Embryonic facial prominence (tissue), 1 donor: ENCODE results near the gene GOT2.
"Not testable (repeated sequence)": the region's sequence is repeated elsewhere in the genome, so short reads cannot be mapped to it uniquely, and the experiment has no call there.

ENCODE experiments used
- DNase-seq: peaks from one replicate; pipeline ENCODE4 v3.0.0-alpha.2; 2016; ENCODE audit errors: extremely low spot score

The GOT2 gene

DNA sequence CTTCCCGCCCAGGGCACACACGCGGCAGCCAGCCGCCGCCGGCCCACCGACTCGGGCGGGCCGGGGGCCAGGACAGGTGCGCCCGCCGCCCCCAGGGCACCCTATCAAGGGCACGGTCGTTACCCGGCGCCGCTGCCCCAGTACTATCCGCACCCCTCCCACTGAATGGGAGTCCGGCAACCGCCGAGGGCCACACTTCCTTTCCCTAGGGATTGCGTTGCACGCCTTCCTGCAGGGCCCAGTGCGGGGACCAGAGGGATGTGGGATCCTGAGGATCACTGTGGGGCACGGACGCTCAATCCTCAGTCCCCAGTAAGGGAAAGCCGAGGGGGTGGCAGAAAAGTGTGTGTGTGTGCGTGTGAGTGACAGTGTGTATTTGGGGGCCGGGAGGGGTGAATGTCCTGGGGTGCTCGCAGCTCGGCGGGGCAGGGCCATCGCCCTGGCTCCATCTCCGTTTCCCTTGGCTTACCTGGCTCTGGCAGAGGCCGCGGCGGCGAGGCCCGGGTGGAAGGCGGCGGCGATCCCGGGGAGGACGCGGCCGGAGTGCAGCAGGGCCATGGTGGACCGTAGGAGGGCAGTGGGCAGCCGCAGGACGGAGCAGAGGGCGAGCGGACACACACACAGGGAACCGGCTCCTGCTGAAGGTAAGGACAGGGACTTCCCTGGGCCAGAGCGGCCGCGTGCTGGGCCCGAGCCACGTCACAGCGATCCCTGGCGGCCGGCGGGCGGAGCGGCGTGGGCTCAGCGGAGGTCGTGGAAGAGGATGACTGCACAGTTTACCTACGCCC is at the start of gene GOT2:
TSS of gene GOT2 (minus strand) at position 646 of the 788 bp plus-strand sequence. CDS start at position 558, 88 bp downstream.
- DNase-seq = peak; percentile 57

DNA sequence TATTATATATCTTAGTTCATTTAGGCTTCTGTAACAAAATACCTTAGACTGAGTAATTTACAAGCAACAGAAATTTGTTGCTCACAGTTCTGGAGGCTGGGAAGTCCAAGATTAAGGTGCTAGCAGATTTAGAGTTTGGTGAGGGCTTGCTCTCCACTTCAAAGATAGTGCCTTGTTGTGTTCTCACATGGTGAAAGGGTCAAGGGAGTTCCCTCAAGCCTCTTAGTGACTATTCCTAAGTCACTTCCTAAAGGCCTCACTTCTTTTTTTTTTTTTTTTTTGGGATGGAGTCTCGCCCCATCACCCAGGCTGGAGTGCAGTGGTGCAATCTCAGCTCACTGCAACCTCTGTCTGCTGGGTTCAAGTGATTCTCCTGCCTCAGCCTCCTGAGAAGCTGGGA is 45.2 kb upstream of the GOT2 start:
- DNase-seq = not testable (repeated sequence)

DNA sequence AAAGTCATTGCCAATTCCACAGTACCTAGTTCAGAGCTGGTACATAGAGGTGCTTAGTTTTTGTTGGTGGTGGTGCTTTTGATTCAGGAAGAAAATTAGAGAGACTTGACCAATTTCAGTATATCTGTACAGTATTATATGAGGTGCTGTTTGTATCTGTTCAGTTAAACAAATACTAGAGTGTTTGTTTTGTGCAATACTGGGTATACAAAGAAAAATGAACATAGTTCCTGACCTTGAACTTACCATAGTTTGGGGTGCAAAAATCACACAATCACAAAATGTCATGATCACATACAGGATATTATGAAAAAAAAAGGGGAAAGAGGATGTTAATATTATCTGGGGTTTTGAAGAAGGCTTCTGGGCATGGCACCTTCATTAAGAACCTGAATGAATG is 39.8 kb upstream of the GOT2 start:
- no peak for DNase-seq

DNA sequence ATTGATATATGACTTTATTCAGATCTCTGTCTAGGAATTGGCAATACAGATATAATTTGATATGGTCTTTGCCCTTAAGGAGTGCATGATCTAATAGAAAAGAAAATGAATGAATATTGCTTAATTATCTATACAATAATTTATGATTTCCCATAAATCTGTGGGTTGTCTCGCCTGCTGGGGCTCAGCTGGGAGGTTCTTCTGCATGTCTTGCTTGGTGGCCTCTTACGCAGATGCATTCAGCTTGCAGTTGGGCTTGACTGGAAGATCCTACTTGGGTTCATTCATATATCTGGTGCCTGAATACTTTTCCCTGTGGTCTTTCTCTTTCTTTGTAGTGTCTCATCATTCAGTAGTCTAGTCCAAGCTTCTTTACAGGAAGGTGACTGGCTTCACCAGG is 34.0 kb upstream of the GOT2 start:
- no peak for DNase-seq

DNA sequence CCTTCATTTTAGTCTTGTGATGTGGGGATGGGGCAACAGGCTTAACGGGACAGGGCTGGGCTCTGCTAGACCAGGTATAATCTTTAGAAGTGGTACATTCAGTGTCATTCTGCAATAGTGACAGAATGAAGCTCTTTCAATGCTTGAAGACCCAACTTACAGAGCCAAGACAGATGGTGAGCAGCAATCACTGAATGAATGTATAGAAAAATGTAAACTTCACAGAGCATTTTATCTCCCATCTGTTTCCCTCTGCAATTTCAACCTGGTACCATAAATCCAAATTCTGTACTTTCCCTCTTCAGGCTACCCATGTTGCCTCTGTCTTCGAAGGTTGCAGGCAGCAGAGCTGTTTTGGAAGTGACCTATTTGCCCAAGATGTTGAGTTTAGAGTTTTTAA is 33.5 kb upstream of the GOT2 start:
- DNase-seq = no peak

DNA sequence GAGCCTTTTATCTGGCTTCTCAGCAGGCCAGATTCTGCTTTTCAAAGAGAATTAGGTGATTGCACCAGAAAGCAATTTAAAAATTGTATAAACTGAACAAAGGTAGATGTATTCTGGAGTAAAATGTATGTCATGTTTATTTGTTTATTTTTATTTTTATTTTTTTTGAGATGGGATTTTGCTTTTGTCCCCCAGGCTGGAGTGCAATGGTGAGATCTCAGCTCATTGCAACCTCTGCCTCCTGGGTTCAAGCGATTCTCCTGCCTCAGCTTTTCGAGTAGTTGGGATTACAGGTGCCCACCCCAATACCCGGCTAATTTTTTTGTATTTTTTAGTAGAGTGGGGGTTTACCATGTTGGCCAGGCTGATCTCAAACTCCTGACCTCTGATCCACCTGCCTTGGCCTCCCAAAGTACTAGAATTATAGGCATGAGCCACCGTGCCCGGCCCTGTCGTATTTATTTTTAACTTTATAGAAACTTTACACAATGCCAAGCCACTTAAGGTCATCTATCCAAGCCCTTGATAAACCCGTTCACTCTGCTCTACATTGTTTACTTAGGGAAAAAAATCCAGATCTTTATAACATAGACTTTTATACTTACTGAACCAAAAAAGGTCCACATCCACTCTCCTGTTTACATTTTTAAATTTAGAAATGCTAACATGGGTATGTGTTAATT is 22.7 kb upstream of the GOT2 start:
- DNase-seq = no peak

DNA sequence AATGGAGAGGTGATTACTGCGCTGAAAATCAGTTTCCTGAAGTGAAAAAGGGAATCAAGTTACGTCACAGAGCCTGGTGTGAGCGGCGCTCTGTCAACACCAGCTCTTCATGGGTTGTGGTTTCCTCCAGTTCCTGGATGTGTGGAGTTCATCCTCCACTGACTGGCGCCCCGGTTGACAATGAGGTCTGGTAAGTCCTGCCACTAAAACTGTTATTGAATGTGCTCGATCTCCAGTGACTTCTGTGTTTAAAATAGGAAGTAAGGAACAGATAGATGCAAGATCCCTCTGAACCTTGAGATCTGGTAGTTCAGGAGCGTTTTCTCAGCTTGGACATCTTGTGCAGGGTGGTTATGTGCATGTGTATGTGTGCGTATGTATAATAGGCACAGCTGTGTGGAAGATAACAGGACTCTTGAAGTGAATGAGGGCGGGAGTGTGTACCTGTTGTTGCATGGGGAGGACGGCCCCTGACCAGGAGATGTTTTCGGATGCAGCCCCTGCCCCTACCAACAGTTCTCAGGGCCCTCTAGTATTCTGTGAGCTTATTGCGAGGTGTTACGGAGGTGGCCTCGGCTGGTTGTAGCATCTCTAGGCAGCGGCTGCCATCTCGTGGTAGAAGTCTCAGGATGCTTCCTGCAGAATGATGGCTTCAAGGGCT is 22.0 kb upstream of the GOT2 start:
- DNase-seq = peak; percentile 44

DNA sequence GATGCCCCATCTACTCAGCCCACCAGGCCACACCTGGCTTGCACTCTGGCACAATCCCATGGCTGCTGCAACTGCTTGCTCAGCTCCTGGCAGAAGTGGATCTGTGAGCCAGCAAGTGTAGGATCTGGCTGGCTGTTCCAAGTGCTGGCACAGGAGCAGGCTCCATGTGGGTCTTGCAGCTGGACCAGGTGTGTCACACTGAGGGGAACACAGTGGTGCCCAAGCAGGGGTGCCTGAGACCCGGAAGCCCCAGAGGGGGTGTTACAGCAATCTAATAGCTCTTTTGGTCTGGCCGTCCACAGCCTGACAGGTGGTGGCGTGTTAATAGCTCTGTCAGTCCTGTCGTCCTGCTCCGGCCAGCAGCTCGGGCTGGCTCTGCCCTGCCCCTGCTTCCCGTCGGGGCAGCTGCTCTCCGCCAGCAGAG is 19.6 kb upstream of the GOT2 start:
- DNase-seq = no peak

DNA sequence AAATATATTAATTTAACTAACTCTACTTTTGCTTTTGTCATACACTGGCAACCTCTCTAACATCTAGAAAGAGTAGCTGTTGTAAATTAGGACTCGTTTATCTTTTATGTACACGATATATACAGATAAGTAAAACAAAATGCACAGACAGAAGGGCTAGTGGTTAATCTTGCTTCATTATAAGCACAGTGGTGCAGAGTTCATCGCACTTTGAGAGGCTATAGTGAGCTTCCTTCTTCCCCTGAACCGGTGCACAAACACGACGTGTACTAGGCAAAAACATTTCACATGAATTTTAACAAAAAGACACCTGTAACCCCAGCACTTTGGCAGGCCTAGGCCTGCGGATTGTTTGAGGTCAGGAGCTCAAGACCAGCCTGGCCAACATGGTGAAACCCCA is 10.4 kb upstream of the GOT2 start:
- DNase-seq = no peak

DNA sequence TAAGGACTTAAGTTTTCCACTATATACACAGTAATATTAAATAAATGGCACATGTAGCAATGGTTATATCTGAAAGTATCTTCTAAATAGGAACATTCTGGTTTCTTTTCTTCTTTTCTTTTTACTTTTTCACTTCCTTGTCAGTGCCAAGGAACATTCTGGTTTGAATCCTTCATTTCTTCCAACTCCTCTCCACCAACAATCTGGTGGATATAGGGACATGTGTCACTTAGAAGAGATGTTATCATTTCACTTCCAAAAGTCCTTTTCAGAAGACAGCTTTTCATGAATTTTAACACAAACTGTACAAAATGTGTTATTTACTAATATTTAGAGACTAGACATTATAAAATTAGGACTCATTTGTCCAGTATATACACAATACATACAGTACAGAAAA is 7.9 kb upstream of the GOT2 start:
- DNase-seq = no peak

DNA sequence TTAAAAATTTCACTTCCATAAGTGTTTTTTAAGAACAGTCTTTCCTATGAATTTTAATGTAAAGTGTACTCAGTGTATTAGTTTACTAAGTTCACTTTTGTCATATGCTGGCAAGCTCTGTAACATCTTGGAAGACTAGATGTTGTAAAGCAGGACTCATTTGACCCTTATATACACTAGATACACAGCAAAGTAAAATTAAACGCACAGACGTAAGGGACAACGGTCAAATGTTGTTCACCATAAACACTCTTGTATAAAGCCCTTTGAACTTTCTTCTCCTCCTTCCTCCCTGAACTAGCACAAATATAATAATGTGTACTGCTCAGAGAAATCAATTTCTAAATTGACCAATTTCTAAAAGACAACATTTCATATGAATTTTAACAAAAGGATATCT is 7.0 kb upstream of the GOT2 start:
- no peak for DNase-seq

DNA sequence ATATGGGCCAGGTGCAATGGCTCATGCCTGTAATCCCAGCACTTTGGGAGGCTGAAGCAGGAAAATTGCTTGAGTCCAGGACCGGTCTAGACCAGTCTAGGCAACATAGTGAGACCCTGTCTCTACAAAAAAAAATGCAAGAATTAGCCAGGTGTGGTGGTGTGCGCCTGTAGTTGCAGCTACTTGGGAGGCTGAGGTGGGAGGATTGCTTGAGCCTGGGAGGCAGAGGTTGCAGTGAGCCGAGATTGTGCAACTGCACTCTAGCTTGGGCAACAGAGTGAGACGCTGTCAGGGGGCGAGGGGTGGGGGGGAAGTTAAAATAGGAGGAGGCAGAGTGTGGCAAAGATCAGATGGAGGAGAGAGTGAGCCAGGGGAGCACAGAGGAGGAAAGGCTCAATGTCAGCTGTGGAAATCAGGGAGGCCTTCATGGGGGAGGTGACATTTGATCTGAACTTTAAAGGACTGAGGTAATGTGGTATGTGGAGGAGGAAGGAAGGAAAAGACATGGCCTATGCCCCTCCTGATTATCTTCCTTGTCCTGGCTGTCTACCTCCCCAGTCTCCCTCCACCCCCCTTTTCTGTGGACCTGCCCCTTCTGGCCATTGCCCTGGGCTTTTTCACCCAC is 4.7 kb upstream of the GOT2 start:
- no peak for DNase-seq

DNA sequence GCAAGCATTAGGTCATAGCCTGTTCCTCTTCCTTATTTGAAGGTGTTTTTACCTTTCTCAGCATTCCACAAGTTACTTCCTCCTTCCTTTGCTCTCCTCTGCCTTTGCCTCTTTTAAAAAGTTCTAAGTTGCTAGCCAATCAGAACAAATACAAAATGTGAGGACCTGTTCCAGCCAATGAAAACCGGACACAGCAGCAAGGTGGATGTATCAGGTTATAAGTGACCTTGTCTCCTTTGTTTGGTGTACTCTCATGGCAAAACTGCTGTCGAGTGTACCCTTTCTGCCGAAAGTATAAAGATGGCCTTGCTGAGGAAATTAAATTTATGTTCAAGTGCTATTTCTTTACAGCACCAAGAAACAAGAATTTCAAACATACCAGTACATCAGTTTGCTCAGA is 2.2 kb upstream of the GOT2 start:
- DNase-seq = not testable (repeated sequence)

DNA sequence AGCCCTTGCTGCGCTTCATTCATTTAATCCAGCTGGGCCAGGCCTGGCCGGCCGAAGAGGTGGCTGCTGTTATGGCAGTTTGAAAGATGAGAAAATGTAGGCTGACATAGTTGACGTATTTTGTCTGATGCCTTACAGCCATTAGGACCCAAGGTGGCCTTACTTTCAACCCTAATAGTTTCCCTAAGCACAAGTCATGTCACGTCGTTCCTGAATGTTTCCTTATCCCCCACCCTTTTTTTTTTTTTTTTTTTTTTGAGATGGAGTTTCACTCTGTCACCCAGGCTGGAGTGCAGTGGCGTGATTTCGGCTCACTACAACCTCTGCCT is 307 bp upstream of the GOT2 start:
- DNase-seq = no peak

DNA sequence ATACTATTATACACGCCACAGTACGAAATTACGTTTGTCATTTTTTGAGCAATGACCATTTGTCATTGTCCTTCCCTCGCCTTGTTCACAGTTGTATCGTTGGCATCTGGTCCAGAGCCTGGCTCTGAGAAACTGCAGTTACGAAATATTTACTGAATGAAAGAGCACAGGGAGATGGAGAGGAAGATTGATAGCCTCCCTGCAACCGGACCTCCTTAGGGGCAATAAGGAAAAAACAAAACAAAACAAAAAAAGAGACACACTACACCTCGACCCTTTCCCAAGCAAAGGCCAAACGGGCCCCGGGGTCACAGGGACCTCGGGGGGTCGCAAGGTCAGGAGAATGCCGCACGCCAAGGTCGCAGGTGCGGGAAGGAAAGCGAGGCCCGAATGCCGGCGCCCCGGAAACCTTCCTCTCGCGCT is 857 bp downstream of the GOT2 start:
- no peak for DNase-seq

DNA sequence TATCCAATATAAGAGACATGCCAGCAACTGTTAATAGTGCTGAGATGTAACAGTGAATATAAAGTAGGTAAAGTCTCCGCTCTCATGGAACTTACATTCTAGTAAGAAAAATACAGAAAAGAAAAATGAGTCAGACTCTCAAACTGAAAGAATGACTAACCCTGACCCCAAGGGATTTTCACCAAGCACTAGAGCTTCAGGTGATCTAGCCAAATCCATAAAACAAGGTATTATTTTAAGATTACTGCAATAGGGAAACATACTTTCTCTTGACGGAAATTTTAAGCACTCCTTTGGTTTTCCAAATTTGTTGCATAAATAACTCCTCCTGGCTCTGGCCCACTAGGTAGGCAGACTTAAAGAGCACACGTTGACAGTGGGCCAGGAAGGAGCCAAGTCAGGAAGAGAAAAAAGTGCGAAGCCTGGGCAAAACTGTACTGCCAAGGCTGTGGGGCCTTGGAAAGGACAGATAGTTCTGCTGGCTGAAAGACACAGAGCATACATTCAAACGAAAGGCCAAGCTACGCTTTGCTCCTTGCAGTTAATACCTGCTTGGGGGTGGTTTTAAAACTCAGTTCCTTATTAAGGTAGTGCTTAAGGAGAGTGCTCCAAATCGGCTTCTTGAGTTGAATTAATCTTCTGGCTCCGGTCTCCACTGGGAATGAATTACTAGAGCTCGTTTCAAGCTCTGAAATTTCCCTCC is 1.4 kb downstream of the GOT2 start:
- no peak for DNase-seq

DNA sequence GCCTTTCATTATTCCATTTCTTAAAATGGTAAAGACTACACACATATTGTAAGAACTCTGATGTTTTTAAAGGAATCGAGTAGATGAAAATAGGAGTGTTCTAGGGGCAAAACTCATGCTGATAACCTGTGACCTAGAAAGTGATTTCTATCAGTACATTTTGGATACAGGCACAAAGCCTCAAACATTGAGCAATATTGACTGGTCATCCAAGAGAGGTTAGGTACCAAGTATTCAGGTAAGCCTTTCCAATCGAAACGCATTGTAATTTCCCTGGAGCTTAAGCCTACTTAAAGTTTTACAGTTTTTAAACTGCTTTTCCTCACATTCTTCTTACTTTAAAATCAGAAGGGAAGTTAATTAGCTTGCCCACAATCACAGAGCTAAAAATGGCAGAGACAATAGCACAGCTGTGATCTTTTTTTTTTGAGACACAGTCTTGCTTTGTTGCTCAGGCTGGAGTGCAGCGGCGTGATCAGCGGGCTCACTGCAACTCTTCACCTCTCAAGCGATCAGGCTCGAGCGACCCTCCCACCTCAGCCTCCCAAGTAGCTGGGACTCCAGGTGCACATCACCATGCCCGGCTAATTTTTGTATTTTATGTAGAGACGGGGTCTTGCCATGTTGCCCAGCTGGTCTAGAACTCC is 3.3 kb downstream of the GOT2 start:
- no peak for DNase-seq

DNA sequence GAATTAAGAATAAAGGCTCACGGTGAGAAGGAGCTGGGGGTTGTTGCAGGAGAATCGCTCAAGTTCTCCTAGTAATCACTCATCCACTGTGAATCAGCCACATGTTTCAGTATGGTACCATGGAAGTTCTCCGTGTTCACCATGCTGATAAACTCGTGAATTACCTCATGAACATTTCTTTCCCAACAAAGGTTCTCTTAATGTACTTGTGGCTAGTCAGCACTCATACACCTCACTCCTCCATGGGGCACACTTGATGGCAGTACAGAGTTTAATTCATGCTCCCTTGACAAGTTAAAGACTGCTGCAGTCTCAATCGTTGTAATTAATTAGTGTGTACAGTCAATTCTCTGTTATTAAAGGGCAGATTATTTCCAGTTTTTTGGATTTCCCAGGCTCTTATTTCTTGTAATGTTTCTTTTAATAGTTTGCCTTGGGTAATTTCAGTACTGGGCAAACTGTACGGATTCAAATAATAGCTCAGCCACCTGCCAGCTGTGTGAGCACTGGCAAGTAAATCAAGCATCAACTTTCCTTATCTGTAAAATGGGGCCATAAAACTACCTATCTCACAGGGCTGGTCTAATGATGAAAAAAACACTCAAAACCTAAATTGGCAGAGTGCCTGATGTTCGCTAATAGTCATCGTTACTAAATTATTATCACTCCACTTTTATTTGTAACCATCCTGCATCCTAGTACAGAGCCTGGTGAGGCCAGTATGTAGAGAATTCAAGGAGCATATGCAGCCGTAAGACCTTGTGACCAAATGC is 6.1 kb downstream of the GOT2 start:
- no peak for DNase-seq

DNA sequence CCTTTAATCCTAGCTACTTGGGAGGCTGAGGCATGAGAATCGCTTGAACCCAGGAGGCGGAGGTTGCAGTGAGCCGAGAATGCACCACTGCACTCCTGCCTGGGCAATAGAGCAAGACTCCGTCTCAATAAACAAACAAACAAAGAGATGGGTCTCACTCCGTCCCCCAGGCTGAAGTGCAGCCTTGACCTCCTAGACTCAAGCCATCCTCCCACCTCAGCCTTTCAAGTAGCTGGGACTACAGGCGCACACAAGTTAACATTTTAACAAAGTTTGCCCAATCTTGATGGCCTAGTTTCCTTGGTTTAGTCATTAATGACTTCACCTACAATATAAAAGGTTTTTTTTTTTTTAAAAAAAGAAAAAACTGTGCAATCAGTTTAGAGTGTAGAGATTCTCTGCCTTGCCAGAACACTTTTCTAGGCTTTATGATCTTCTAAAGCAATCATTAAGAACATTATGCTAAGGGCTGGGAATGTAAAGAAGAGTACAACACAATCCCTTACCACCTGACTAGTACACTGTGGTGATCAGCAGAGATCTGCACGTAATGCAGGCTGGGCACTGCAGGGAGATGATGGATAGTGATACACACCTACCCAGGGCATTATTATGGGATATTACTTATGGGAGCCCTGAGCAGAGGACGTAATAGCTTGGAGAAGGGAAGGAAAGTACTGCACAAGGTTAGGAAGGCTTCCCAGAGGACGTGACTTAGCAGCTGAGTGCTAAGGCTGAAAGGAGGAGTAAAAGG is 6.9 kb downstream of the GOT2 start:
- DNase-seq = no peak

DNA sequence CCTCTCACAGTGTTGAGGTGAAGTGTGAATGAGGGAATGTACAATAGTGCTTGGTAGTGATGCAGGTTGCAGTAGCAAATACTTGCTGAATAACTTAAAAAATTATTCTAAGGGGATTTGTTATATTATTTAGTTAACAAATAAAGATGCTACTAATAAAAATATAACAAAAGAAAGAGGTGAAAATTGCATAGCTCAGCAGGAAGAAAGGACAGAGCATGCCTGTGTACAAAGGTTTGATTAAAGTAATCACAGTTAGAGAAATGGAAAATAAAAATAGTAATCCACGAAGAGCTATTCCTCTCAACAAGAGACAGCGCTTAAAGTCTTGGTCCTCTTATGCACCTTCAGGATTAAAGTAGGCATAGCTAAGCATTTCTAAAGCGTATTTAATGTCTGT is 11.0 kb downstream of the GOT2 start:
- DNase-seq = no peak
